K562 (cell line): ENCODE measurements around the gene ZDHHC11B. TPM values are rescaled to one million over a fixed set of nuclear protein-coding genes. Genes with fewer than 3 reads are reported as not detected.
A peak's percentile ranks its signal among the peaks of the same experiment; 100 is the strongest.
"Not testable (repeated sequence)": the region's sequence is repeated elsewhere in the genome, so short reads cannot be mapped to it uniquely, and the experiment has no call there.

Experiments
- ATAC-seq: fragments of 200-7000 bp; cut with Tn5 transposase; 3 replicates; pipeline ENCODE4 v1.9.1; 2020; ENCODE audit warnings: moderate library complexity
- BruUV-seq: library from RNA; stranded (reverse); fragments of 400-500 nt; replicated peaks from 2 replicates; lab custom pipeline; 2021; lab: Mats Ljungman, UMichigan
- CTCF ChIA-PET: fragments of 300-600 bp; formaldehyde crosslinking; extraction: SDS; loops from one replicate; lab custom pipeline; 2021; ENCODE audit warnings: low intra/inter-chr PET ratio; lab: Yijun Ruan, JAX
- POLR2A ChIA-PET: fragments of 300-600, 350-650 bp; sonication (Branson Sonifier 250); formaldehyde crosslinking; extraction: SDS; loops from one replicate; lab custom pipeline; 2021; ENCODE audit warnings: antibody characterized with exemption, inconsistent platforms; lab: Yijun Ruan, JAX
- DNase-seq, 4 experiments: peaks; one replicate each; pipeline versions ENCODE4 v3.0.0 to v3.0.0-alpha.2; 2011 to 2018; ENCODE audit warnings: low spot score in 3 of 4, mixed read lengths in 3 of 4; ENCODE audit errors: extremely low read depth in 1 of 4
- FAIRE-seq: peaks from 2 replicates; lab custom pipeline; 2011; peaks lifted over from hg19 to GRCh38; lab: Jason Lieb, UNC
- H2AFZ ChIP-seq: 2 replicates; pipeline ENCODE4 v1.6.0; 2011; ENCODE audit warnings: low read depth, low read length, control low read depth, inconsistent platforms
- H3K27ac ChIP-seq: fragments of 200-600 bp; 3 replicates; pipeline ENCODE4 v1.8.0; 2011; ENCODE audit warnings: low read depth, mild to moderate bottlenecking, control low read depth, inconsistent platforms, low read length, moderate library complexity, mixed read lengths; ENCODE audit errors: extremely low read depth
- H3K27me3 ChIP-seq, 2 experiments: fragments of 300-600 bp in 1 of 2; 2 replicates in 1 of 2; 3 replicates in 1 of 2; pipeline versions ENCODE4 v1.6.0 to v1.8.0; 2011; ENCODE audit warnings: inconsistent platforms in 2 of 2, low read length in 2 of 2, mild to moderate bottlenecking in 1 of 2, mixed read lengths in 1 of 2, moderate library complexity in 1 of 2; ENCODE audit not compliant: control insufficient read depth in 2 of 2, insufficient read depth in 2 of 2
- H3K36me3 ChIP-seq: fragments of 300-600 bp; 3 replicates; pipeline ENCODE4 v1.8.0; 2011; ENCODE audit warnings: mild to moderate bottlenecking, low read length, inconsistent platforms; ENCODE audit not compliant: control insufficient read depth, insufficient read depth
- H3K4me1 ChIP-seq, 2 experiments: fragments of 200-600 bp in 1 of 2; replicated peaks in 1 of 2; 2 replicates in 1 of 2; 3 replicates in 1 of 2; pipeline versions ENCODE4 v1.5.1 to v1.8.0; 2011; ENCODE audit warnings: inconsistent platforms in 2 of 2, low read length in 2 of 2, mild to moderate bottlenecking in 1 of 2, mixed read lengths in 1 of 2, moderate library complexity in 1 of 2; ENCODE audit not compliant: control insufficient read depth in 2 of 2, insufficient read depth in 2 of 2
- H3K4me2 ChIP-seq: 2 replicates; pipeline ENCODE4 v1.6.1; 2011; ENCODE audit warnings: low read length, control low read depth, inconsistent platforms, mixed read lengths; ENCODE audit not compliant: insufficient read depth
- H3K4me3 ChIP-seq: fragments of 200-600 bp; sonication (generic), shearing (Covaris generic); 2 replicates; pipeline ENCODE4 v1.5.1; 2016; ENCODE audit warnings: control low read depth, inconsistent platforms
- H3K79me2 ChIP-seq: fragments of 200-600 bp; 3 replicates; pipeline ENCODE4 v1.8.0; 2011; ENCODE audit warnings: low read length, inconsistent platforms; ENCODE audit not compliant: control insufficient read depth, insufficient read depth
- H3K9ac ChIP-seq, 2 experiments: 2 replicates each; pipeline versions ENCODE4 v1.6.0 to v1.6.1; 2011; ENCODE audit warnings: low read depth in 2 of 2, low read length in 2 of 2, control low read depth in 1 of 2, inconsistent platforms in 1 of 2, mild to moderate bottlenecking in 1 of 2, mixed read lengths in 1 of 2; ENCODE audit not compliant: insufficient read depth in 1 of 2
- H3K9me1 ChIP-seq: one replicate; pipeline ENCODE4 v1.6.0; 2011; ENCODE audit warnings: inconsistent platforms, mild to moderate bottlenecking, low read length, moderate library complexity; ENCODE audit not compliant: control insufficient read depth, insufficient read depth
- H3K9me3 ChIP-seq: replicated peaks from 2 replicates; pipeline ENCODE4 v1.5.1; 2011; ENCODE audit warnings: low read depth, low read length, inconsistent platforms; ENCODE audit not compliant: control insufficient read depth, insufficient read depth
- H4K20me1 ChIP-seq: replicated peaks from 2 replicates; pipeline ENCODE4 v1.6.1; 2011; ENCODE audit warnings: low read length, inconsistent platforms, mixed read lengths; ENCODE audit not compliant: control insufficient read depth, insufficient read depth
- WGBS: fragments of 100-300 bp; shearing (Covaris generic); methylation state at CpG from one replicate; pipeline ENCODE4 v1.1.6; 2016; ENCODE audit warnings: low coverage, mixed read lengths; ENCODE audit not compliant: insufficient coverage; ENCODE audit errors: missing lambda C conversion rate; 5-methylcytosine and 5-hydroxymethylcytosine counted together
- in situ Hi-C: fragments of 300-500 bp; cut with MboI; formaldehyde crosslinking; loops from 4 replicates; pipeline ENCODE4 v1.15.0; 2018; ENCODE audit warnings: inconsistent platforms, mixed read lengths
- intact Hi-C: fragments of 100-400 bp; cut with micrococcal nuclease; formaldehyde crosslinking; loops from 2 replicates; pipeline ENCODE4 v1.14.2; 2022
- polyA plus RNA-seq, 8 experiments: library from polyadenylated mRNA; depleted of rRNA in 4 of 8; stranded (reverse) in 5 of 8; unstranded in 3 of 8; fragments of >200 nt; fragmentation: Nextera tagmentation in 2 of 8; fragmentation: Illumina TruSeq in 1 of 8; extraction: Ambion mirVana in 2 of 8; extraction: Trizol in 1 of 8; gene quantifications; 2 replicates each; pipeline versions ENCODE4 v1.2.1 to v1.2.3, GENCODE V29; 2011 to 2014; ENCODE audit warnings: inconsistent platforms in 1 of 8, missing spikeins in 1 of 8
- total RNA-seq, 7 experiments: library from RNA; depleted of rRNA in 6 of 7; stranded (reverse); fragments of >200 nt in 6 of 7; fragmentation: Illumina TruSeq in 2 of 7; extraction: Trizol in 2 of 7; gene quantifications; 2 replicates each; pipeline versions ENCODE4 v1.2.1 to v1.2.3, GENCODE V29; 2011 to 2021; ENCODE audit warnings: low replicate concordance in 1 of 7

The ZDHHC11B gene
- total and polyA plus RNA-seq, 9 of the 15 experiments (the other 6 are each of a cell fraction or from before 2014, with no cell fraction given): 0.03 to 0.23 (median 0.15) TPM; not detected in 3

GRCh38 chr5:787224-787856 lies 2.8 kb upstream of the ZDHHC11B start:
- H3K27ac ChIP-seq, H4K20me1 ChIP-seq, H3K79me2 ChIP-seq, H3K9ac ChIP-seq, BruUV-seq, H2AFZ ChIP-seq, FAIRE-seq, H3K4me3 ChIP-seq, H3K36me3 ChIP-seq, H3K4me2 ChIP-seq, H3K9me1 ChIP-seq, CTCF ChIA-PET, POLR2A ChIA-PET, H3K9me3 ChIP-seq, in situ Hi-C loops, DNase-seq, ATAC-seq: not testable (repeated sequence)
- peaks cover 6 to 19% of the 10 kb centered on the region in 2 experiments; a peak in 4 of 5 replicates for H3K27me3 ChIP-seq
- peaks cover 4 to 24% of the 10 kb centered on the region in 2 experiments; a peak in 2 of 5 replicates for H3K4me1 ChIP-seq
- 0% methylated on average over 8 of the region's 18 CpGs for WGBS
- intact Hi-C loops: loop anchor here (5.0 kb wide), 1 partner anchor 90 kb away; no protein-coding TSS in a partner anchor

- H3K9ac ChIP-seq, DNase-seq, H4K20me1 ChIP-seq, BruUV-seq, H3K9me1 ChIP-seq, FAIRE-seq, H3K9me3 ChIP-seq, CTCF ChIA-PET, H3K27ac ChIP-seq, in situ Hi-C loops, POLR2A ChIA-PET, H3K79me2 ChIP-seq, H3K36me3 ChIP-seq: not testable (repeated sequence)
- Histone ChIP-seq H3K4me3 (peak overlapping the region; percentile 44; the same call in 1 of the 2 replicates), H3K27me3 (peaks cover 6 to 19% of the 10 kb centered on the region in 2 experiments; a peak in 4 of 5 replicates), H3K4me2 (0 out of 2 replicates have a peak overlapping the region, but pooled peaks have one; percentile 61), H2AFZ (0 out of 2 replicates have a peak overlapping the region, but pooled peaks have one; percentile 81), H3K4me1 (peaks cover 4 to 24% of the 10 kb centered on the region in 2 experiments; a peak in 2 of 5 replicates)
- intact Hi-C loops: loop anchor here (5.0 kb wide), 1 partner anchor 88 kb away; no protein-coding TSS in a partner anchor
- WGBS: 23% methylated on average over 18 of the region's 43 CpGs
- ATAC-seq: peak; percentile 26
These were observed 714 bp upstream of the ZDHHC11B start for GRCh38 chr5:785181-785705.
